Measurements from ENCODE around the gene CCSAP. TPM values are rescaled to one million over a fixed set of nuclear protein-coding genes. Genes with fewer than 3 reads are reported as not detected.

The CCSAP gene
- total and polyA plus RNA-seq, 9 donors: 3.3 to 9.2 (median 6.4) TPM

DNA sequence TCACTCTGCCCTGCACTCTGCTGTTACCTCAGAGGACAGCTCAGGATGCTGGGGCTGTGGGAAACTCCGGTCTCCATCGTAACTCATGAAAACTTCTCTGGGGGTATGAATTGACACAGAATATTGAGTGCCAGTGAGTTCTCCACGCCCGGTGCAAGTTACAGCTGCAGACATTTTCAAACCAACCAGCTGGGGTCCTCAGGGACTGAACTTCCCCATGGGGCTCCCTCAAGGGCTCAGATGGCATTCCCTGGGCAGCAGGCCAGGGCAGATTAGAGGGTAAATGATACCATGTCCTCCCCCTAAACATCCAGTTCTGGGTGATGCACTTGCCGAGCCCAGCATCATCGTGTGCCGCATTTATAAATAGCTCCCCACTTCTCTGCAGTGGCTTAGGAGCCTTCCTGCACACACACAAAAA, 27.8 kb upstream of the CCSAP start:
- Histone ChIP-seq H3K27me3 (no peaks in the 10 kb centered on the region), H3K36me3 (no peaks in the 10 kb centered on the region), H3K4me1 (ENCODE audit: insufficient read depth) (no peaks in the 10 kb centered on the region), H3K9me3 (no peaks in the 10 kb centered on the region), H3K27ac (no peak overlapping the region), H3K4me3 (no peak overlapping the region)
- intact Hi-C loops (cut with DNase I): no loop called here
- TF ChIP-seq, protein P1, sequence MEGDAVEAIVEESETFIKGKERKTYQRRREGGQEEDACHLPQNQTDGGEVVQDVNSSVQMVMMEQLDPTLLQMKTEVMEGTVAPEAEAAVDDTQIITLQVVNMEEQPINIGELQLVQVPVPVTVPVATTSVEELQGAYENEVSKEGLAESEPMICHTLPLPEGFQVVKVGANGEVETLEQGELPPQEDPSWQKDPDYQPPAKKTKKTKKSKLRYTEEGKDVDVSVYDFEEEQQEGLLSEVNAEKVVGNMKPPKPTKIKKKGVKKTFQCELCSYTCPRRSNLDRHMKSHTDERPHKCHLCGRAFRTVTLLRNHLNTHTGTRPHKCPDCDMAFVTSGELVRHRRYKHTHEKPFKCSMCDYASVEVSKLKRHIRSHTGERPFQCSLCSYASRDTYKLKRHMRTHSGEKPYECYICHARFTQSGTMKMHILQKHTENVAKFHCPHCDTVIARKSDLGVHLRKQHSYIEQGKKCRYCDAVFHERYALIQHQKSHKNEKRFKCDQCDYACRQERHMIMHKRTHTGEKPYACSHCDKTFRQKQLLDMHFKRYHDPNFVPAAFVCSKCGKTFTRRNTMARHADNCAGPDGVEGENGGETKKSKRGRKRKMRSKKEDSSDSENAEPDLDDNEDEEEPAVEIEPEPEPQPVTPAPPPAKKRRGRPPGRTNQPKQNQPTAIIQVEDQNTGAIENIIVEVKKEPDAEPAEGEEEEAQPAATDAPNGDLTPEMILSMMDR (IDR thresholded peaks at IDR 0.05): no peak
- TF ChIP-seq EP300 (IDR thresholded peaks at IDR 0.05) (no peak), POLR2A (IDR thresholded peaks at IDR 0.05) (no peak)
- 32 to 56% (median 36%) methylated on average over 7 of the region's 7 CpGs for WGBS, 3 donors
- no peak for DNase-seq

DNA sequence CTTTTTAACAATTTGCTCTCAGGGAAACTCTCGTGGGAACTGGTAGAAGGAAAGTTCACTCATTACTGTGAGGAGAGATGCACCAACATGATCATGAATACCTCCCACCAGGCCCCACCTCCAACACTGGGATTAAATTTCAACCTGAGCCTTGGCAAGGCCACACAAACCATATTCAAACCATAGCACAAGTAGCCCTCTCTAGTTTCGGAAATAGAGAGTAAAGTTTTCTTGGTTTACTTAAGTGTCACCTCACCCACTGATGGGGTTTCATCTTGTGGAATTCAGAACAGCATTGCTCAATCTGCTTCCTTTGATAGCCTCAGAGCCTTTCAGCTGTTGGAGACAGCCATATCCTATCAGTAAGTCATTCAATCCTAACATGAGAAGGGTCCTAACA, 25.5 kb upstream of the CCSAP start:
- Histone ChIP-seq H3K27ac (no peak overlapping the region), H3K4me3 (no peak overlapping the region), H3K9me3 (no peaks in the 10 kb centered on the region), H3K36me3 (no peaks in the 10 kb centered on the region), H3K27me3 (no peaks in the 10 kb centered on the region), H3K4me1 (ENCODE audit: insufficient read depth) (no peaks in the 10 kb centered on the region)
- no peak for DNase-seq
- 46 to 61% (median 56%) methylated on average over 2 of the region's 2 CpGs for WGBS, 3 donors
- intact Hi-C loops (cut with DNase I): no loop called here
- TF ChIP-seq POLR2A (IDR thresholded peaks at IDR 0.05) (no peak), EP300 (IDR thresholded peaks at IDR 0.05) (no peak)
- TF ChIP-seq, protein P1 (IDR thresholded peaks at IDR 0.05): no peak

DNA sequence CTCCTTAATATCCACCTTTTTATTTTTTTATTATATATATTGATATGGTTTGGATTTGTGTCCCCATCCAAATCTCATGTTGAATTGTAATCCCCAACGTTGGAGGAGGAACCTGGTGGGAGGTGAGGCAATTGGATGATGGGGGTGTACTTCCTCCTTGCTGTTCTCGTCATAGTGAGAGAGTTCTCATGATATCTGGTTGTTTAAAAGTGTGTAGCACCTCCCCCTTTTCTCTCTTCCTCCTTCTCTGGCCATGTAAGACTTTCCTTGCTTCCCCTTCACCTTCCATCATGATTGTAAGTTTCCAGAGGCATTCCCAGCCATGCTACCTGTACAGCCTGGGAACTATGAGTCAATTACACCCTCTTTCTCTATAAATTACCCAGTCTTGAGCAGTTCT, 22.7 kb upstream of the CCSAP start:
- H3K36me3 ChIP-seq: no peaks in the 10 kb centered on the region
- H3K4me1 ChIP-seq (ENCODE audit: insufficient read depth): no peaks in the 10 kb centered on the region
- no peak for DNase-seq
- no peaks in the 10 kb centered on the region for H3K27me3 ChIP-seq
- TF ChIP-seq, protein P1 (IDR thresholded peaks at IDR 0.05): no peak
- TF ChIP-seq POLR2A (IDR thresholded peaks at IDR 0.05): no peak
- TF ChIP-seq EP300 (IDR thresholded peaks at IDR 0.05): no peak
- intact Hi-C loops (cut with DNase I): no loop called here
- no peak overlapping the region for H3K4me3 ChIP-seq
- H3K27ac ChIP-seq: no peak overlapping the region
- H3K9me3 ChIP-seq: no peaks in the 10 kb centered on the region
- WGBS, 3 donors: 27 to 50% (median 40%) methylated on average over 2 of the region's 2 CpGs

DNA sequence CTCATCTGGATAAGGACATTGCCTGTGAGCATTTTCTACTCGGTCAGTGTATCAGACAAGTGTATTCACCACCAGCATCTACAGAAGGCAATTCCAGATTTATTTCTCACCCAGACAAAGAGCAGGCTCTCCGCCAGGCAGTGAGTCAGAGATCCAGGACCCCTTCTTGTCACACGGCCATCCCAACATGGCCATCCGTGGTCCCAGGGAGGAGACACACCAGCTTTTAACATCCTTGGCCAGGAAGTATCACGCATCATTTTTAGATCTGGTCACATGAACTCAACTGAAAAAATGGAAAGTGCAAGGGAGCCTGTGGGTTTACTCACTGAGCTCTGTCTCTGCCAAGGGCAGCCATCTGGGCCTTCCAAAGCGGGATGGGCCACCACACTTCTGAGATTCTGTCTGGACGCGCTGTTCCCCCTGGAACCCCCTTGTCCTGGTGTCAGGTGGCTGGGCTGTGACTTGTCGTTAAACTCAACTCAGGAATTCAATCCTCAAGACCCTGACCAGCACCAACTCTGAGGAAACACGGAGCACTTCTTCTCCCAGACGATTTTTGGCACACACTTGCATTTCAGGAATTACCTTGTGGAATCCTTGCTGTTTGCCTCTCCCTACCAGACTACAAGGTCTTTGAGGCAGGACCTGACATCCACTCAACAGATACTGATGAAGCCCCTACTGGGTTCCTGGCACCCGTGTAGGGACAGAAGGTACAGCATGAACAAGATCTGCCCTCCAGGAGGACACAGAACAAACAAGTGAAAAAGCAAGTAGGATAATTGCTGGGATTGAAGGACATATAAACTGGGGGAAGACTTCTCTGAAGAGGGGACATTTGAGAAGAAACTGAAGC, 21.6 kb upstream of the CCSAP start:
- Histone ChIP-seq H3K4me3 (no peak overlapping the region), H3K27ac (no peak overlapping the region), H3K27me3 (no peaks in the 10 kb centered on the region), H3K36me3 (no peaks in the 10 kb centered on the region), H3K9me3 (no peaks in the 10 kb centered on the region), H3K4me1 (ENCODE audit: insufficient read depth) (no peaks in the 10 kb centered on the region)
- TF ChIP-seq POLR2A (IDR thresholded peaks at IDR 0.05) (no peak), EP300 (IDR thresholded peaks at IDR 0.05) (no peak)
- TF ChIP-seq, protein P1 (IDR thresholded peaks at IDR 0.05): no peak
- no peak for DNase-seq
- intact Hi-C loops (cut with DNase I): no loop called here
- WGBS, 3 donors: 65 to 75% (median 75%) methylated on average over 12 of the region's 12 CpGs
